ENCODE results near the gene GUK1. TPM values are rescaled to one million over a fixed set of nuclear protein-coding genes. Genes with fewer than 3 reads are reported as not detected.

GUK1 gene
- total RNA-seq, 1 donor from 2014 or later, result 143 TPM

- ATAC-seq (ENCODE audit: poor library complexity) (no peak), DNase-seq (no peak)
- intact Hi-C loops (cut with DNase I), result loop anchor here (10.0 kb wide), 1 partner anchor 374 kb away; no protein-coding TSS in a partner anchor
Observed at GRCh38 chr1:228120351-228120750, 19.7 kb upstream of the GUK1 start.

GRCh38 chr1:228120857-228121489, 19.1 kb upstream of the GUK1 start:
- no peak for ATAC-seq (ENCODE audit: poor library complexity)
- no peak for DNase-seq
- intact Hi-C loops (cut with DNase I), result loop anchor here (10.0 kb wide), 1 partner anchor 374 kb away; no protein-coding TSS in a partner anchor

- intact Hi-C loops (cut with DNase I), result loop anchor here (10.0 kb wide), 1 partner anchor 372 kb away; no protein-coding TSS in a partner anchor
- ATAC-seq (ENCODE audit: poor library complexity), result no peak
Observed at GRCh38 chr1:228122921-228123441, 17.1 kb upstream of the GUK1 start.

GRCh38 chr1:228123505-228123904, 16.6 kb upstream of the GUK1 start:
- no peak for DNase-seq
- ATAC-seq (ENCODE audit: poor library complexity), result no peak
- intact Hi-C loops (cut with DNase I), result loop anchor here (10.0 kb wide), 1 partner anchor 371 kb away; no protein-coding TSS in a partner anchor

More at GRCh38 chr1:228122921-228123441, 17.1 kb upstream of the GUK1 start:
- DNase-seq, result no peak

GRCh38 chr1:228125185-228125584, 14.9 kb upstream of the GUK1 start:
- no peak for DNase-seq
- intact Hi-C loops (cut with DNase I), result loop anchor here (10.0 kb wide), 1 partner anchor 370 kb away; no protein-coding TSS in a partner anchor
- ATAC-seq (ENCODE audit: poor library complexity), result no peak

- intact Hi-C loops (cut with DNase I), result loop anchor here (5.0 kb wide), 1 partner anchor 381 kb away; no protein-coding TSS in a partner anchor
- no peak for ATAC-seq (ENCODE audit: poor library complexity)
- no peak for DNase-seq
Observed at GRCh38 chr1:228131766-228132165, 8.3 kb upstream of the GUK1 start.

GRCh38 chr1:228134591-228134990, 5.5 kb upstream of the GUK1 start:
- DNase-seq (no peak), ATAC-seq (ENCODE audit: poor library complexity) (no peak)
- intact Hi-C loops (cut with DNase I), result loop anchor here (5.0 kb wide), 1 partner anchor 378 kb away; no protein-coding TSS in a partner anchor

GRCh38 chr1:228136901-228137300, 3.2 kb upstream of the GUK1 start:
- no peak for ATAC-seq (ENCODE audit: poor library complexity)
- no peak for DNase-seq
- intact Hi-C loops (cut with DNase I), result no loop called here

- intact Hi-C loops (cut with DNase I), result no loop called here
- ATAC-seq (ENCODE audit: poor library complexity), result no peak
- no peak for DNase-seq
Observed at GRCh38 chr1:228139406-228139930, 611 bp upstream of the GUK1 start.

GRCh38 chr1:228140724-228141225, 696 bp downstream of the GUK1 start:
- ATAC-seq (ENCODE audit: poor library complexity) (no peak), DNase-seq (peak; percentile 47)
- intact Hi-C loops (cut with DNase I), result loop anchor here (2.0 kb wide), 1 partner anchor 24 kb away; the partner anchor contains the start of gene IBA57

- DNase-seq, result peak; percentile 86
- intact Hi-C loops (cut with DNase I), result loop anchor here (2.0 kb wide), 1 partner anchor 23 kb away; the partner anchor contains the start of gene IBA57
- peak; percentile 19 for ATAC-seq (ENCODE audit: poor library complexity)
Observed at GRCh38 chr1:228141226-228142044, 1.4 kb downstream of the GUK1 start.

- intact Hi-C loops (cut with DNase I), result no loop called here
- DNase-seq (no peak), ATAC-seq (ENCODE audit: poor library complexity) (no peak)
Observed at GRCh38 chr1:228142155-228142691, 2.1 kb downstream of the GUK1 start.

GRCh38 chr1:228142701-228143136, 2.6 kb downstream of the GUK1 start:
- intact Hi-C loops (cut with DNase I), result no loop called here
- DNase-seq, result no peak
- ATAC-seq (ENCODE audit: poor library complexity), result no peak

GRCh38 chr1:228143480-228144192, 3.6 kb downstream of the GUK1 start:
- DNase-seq (no peak), ATAC-seq (ENCODE audit: poor library complexity) (no peak)
- intact Hi-C loops (cut with DNase I), result no loop called here

- ATAC-seq (ENCODE audit: poor library complexity), result no peak
- intact Hi-C loops (cut with DNase I), result no loop called here
- no peak for DNase-seq
Observed at GRCh38 chr1:228144193-228144992, 4.3 kb downstream of the GUK1 start.

- intact Hi-C loops (cut with DNase I), result no loop called here
- no peak for DNase-seq
Observed at GRCh38 chr1:228144993-228145343, 4.9 kb downstream of the GUK1 start.

More at GRCh38 chr1:228144993-228145343, 4.9 kb downstream of the GUK1 start:
- ATAC-seq (ENCODE audit: poor library complexity), result no peak

Measured in Right ventricle myocardium superior (tissue), 1 donor.